ENCODE data around the gene ODF2L. TPM values are rescaled to one million over a fixed set of nuclear protein-coding genes. Genes with fewer than 3 reads are reported as not detected.

Gene ODF2L
- total and polyA plus RNA-seq, 7 experiments from 2014 or later = 22.8 to 75.3 (median 51.7) TPM

DNA sequence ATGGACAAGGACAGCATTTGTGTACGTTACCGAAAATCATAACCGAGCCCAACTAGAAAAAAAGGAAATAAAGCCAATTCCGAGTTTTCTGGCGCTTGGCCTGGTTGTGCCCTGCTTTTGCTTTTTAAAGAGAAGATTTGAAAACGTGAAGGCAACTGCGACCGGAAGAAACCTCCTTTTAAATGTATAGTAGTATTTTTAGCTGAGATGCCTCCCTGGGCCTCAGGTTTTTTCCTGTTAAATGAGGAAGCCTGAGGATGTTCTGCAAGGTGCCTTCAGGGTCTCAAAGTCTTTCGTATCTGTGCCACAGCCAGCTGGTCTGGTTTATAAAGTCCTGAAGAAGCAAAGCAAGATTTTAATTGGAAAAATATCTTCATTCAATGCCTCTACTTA is 371 bp upstream of the ODF2L start:
- H3K9me3 Mint-ChIP-seq = peaks cover 0 to under 1% (median 0%) of the 10 kb centered on the region in 11 donors
- no peak for DNase-seq
- H3K27ac ChIP-seq (ENCODE audit: low read depth, low read length) = peak overlapping the region; percentile 90

DNA sequence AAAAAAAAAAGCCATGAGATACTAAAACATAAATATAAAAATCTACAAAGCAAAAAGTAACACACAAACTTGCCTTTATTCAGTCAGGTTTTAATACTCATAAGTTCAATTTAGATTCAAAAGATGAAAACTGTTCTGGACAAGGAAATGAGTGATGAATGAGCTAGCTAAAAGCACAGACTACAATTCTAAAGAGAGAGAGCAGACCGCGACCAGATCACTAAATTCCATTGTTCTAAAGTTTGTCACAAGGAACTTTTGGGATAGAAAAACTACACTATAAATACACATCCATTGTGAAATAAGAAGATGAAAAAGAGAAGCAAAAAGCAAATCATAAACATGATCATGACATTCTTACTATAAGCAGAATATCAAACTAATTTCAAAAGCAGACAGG is 1.7 kb downstream of the ODF2L start:
- intact Hi-C loops (cut with micrococcal nuclease) = loop anchor here (5.0 to 10.0 kb wide), 3 partner anchors 1117 to 1960 kb away; partner anchors contain the start of gene BCL10 (in 1 of the 2)
- ATAC-seq (no peak), DNase-seq (no peak)
- Histone ChIP-seq H3K9me3 (ENCODE audit: control insufficient read depth in 2 of 3, low read length in 3 of 3) (no peaks in the 10 kb centered on the region), H3K4me3 (ENCODE audit: low read length) (no peak overlapping the region), H3K4me1 (ENCODE audit: control insufficient read depth in 2 of 2, insufficient read depth in 2 of 2, low read length in 2 of 2) (peaks cover 27 to 31% of the 10 kb centered on the region in 2 donors), H3K27ac (ENCODE audit: low read depth, low read length) (no peak overlapping the region), H3K36me3 (ENCODE audit: control insufficient read depth in 2 of 3, insufficient read depth in 3 of 3, low read length in 3 of 3) (peaks cover 0 to 8% (median 0%) of the 10 kb centered on the region in 3 experiments), H3K27me3 (ENCODE audit: control insufficient read depth in 2 of 2, insufficient read depth in 2 of 2, low read length in 2 of 2) (no peaks in the 10 kb centered on the region)
- peaks cover 35 to 85% (median 73%) of the 10 kb centered on the region in 7 donors for H3K4me1 Mint-ChIP-seq
- H3K27ac Mint-ChIP-seq = peak overlapping the region; percentile 23 to 99 (median 85)
- no peaks in the 10 kb centered on the region for H3K27me3 Mint-ChIP-seq
- ChIA-PET CTCF (interaction anchor here (0.6 to 1.4 kb wide), 5 partner anchors 10 to 293 kb away, joined by 3 to 4 read pairs (median 3); no protein-coding TSS in a partner anchor), POLR2A (interaction anchor here (1.0 to 1.4 kb wide), 3 partner anchors 9 to 310 kb away, joined by 3 to 7 read pairs (median 5); partner anchors contain the start of gene SH3GLB1)
- peaks cover 0 to 39% (median 0%) of the 10 kb centered on the region in 5 donors for H3K36me3 Mint-ChIP-seq
- peak overlapping the region; percentile 42 to 100 (median 80) for H3K4me3 Mint-ChIP-seq
- H3K9me3 Mint-ChIP-seq = peaks cover 0 to 8% (median 0%) of the 10 kb centered on the region in 11 donors

More for the DNA sequence above, 371 bp upstream of the ODF2L start:
- no peaks in the 10 kb centered on the region for H3K27me3 ChIP-seq (ENCODE audit: control insufficient read depth in 2 of 2, insufficient read depth in 2 of 2, low read length in 2 of 2)
- POLR2A ChIA-PET = interaction anchor here (0.6 to 2.3 kb wide), 11 partner anchors 9 to 935 kb away, joined by 3 to 21 read pairs (median 4); partner anchors contain the start of genes HS2ST1, SELENOF and SH3GLB1
- peaks cover 0 to 7% (median 0%) of the 10 kb centered on the region in 5 donors for H3K27me3 Mint-ChIP-seq
- peak overlapping the region; percentile 80 for H3K4me3 ChIP-seq (ENCODE audit: low read length)
- H3K4me3 Mint-ChIP-seq = peak overlapping the region; percentile 90 to 100 (median 98)
- CTCF ChIA-PET = interaction anchor here (0.6 to 1.6 kb wide), 8 partner anchors 8 to 1856 kb away, joined by 3 to 6 read pairs (median 4); no protein-coding TSS in a partner anchor
- intact Hi-C loops (cut with micrococcal nuclease) = loop anchor here (1.0 to 10.0 kb wide), 16 partner anchors 8 to 1962 kb away; partner anchors contain the start of genes HS2ST1 (in 2 of the 2), SELENOF (in 2 of the 2), SH3GLB1 (in 2 of the 2) and BCL10 (in 1 of the 2)
- H3K4me1 Mint-ChIP-seq = peaks cover 17 to 64% (median 52%) of the 10 kb centered on the region in 7 donors
- H3K4me1 ChIP-seq (ENCODE audit: control insufficient read depth in 2 of 2, insufficient read depth in 2 of 2, low read length in 2 of 2) = peaks cover 17 to 20% of the 10 kb centered on the region in 2 donors
- ATAC-seq = peak; percentile 26
- H3K36me3 ChIP-seq (ENCODE audit: control insufficient read depth in 2 of 3, insufficient read depth in 3 of 3, low read length in 3 of 3) = peaks cover 0 to 8% (median 0%) of the 10 kb centered on the region in 3 experiments
- H3K36me3 Mint-ChIP-seq = peaks cover 0 to 21% (median 0%) of the 10 kb centered on the region in 5 donors
- H3K9me3 ChIP-seq (ENCODE audit: control insufficient read depth in 2 of 3, low read length in 3 of 3) = no peaks in the 10 kb centered on the region
- peak overlapping the region; percentile 94 to 99 (median 98) for H3K27ac Mint-ChIP-seq

DNA sequence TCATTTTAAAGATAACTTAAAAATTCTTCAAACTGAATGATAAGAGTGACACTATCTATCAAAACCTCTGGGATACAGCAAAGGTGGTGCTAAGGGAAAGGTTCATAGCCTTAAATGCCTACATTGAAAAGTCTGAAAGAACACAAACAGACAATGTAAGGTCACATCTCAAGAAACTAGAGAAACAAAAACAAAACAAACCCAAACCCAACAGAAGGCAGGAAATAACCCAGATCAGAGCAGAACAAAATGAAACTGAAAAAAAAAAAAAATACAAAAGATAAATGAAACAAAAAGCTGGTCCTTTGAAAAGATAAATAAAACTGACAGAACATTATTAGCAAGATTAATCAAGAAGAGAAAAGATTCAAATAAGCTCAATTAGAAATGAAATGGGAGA is 6.8 kb downstream of the ODF2L start:
- Mint-ChIP-seq H3K9me3 (peaks cover 0 to 8% (median 0%) of the 10 kb centered on the region in 11 donors), H3K36me3 (peaks cover 0 to 42% (median 0%) of the 10 kb centered on the region in 5 donors), H3K27me3 (no peaks in the 10 kb centered on the region), H3K27ac (peak overlapping the region; percentile 46 to 99 (median 85)), H3K4me1 (peaks cover 24 to 59% (median 52%) of the 10 kb centered on the region in 7 donors), H3K4me3 (peak overlapping the region; percentile 26 to 80 (median 74))
- Histone ChIP-seq H3K27ac (ENCODE audit: low read depth, low read length) (peak overlapping the region; percentile 35), H3K27me3 (ENCODE audit: control insufficient read depth in 2 of 2, insufficient read depth in 2 of 2, low read length in 2 of 2) (no peaks in the 10 kb centered on the region), H3K36me3 (ENCODE audit: control insufficient read depth in 2 of 3, insufficient read depth in 3 of 3, low read length in 3 of 3) (no peaks in the 10 kb centered on the region), H3K4me1 (ENCODE audit: control insufficient read depth in 2 of 2, insufficient read depth in 2 of 2, low read length in 2 of 2) (peaks cover 13% of the 10 kb centered on the region in 2 donors), H3K9me3 (ENCODE audit: control insufficient read depth in 2 of 3, low read length in 3 of 3) (no peaks in the 10 kb centered on the region), H3K4me3 (ENCODE audit: low read length) (peak overlapping the region; percentile 21)
- ChIA-PET CTCF (interaction anchor here (0.6 to 1.0 kb wide), 4 partner anchors 9 to 1444 kb away, joined by 3 read pairs; no protein-coding TSS in a partner anchor), POLR2A (interaction anchor here (0.6 kb wide), 2 partner anchors 535 to 706 kb away, joined by 3 read pairs; no protein-coding TSS in a partner anchor)
- intact Hi-C loops (cut with micrococcal nuclease) = loop anchor here in 1 of 2 donors (5.0 kb wide), 1 partner anchor 653 kb away; no protein-coding TSS in a partner anchor
- DNase-seq (peak in 6 of 9 donors; percentile 16 to 58 (median 40)), ATAC-seq (peak; percentile 70)

- intact Hi-C loops (cut with micrococcal nuclease) = loop anchor here in 1 of 2 donors (1.0 to 5.0 kb wide), 3 partner anchors 8 to 654 kb away; partner anchors contain the start of gene ODF2L
- Mint-ChIP-seq H3K36me3 (peaks cover 0 to 41% (median 0%) of the 10 kb centered on the region in 5 donors), H3K9me3 (peaks cover 0 to 8% (median 0%) of the 10 kb centered on the region in 11 donors), H3K27me3 (no peaks in the 10 kb centered on the region), H3K4me1 (peaks cover 23 to 57% (median 49%) of the 10 kb centered on the region in 7 donors), H3K4me3 (peak overlapping the region in 4 of 10 donors; percentile 65 to 78 (median 76)), H3K27ac (peak overlapping the region in 5 of 9 donors; percentile 84 to 99 (median 92))
- H3K9me3 ChIP-seq (ENCODE audit: control insufficient read depth in 2 of 3, low read length in 3 of 3) = no peaks in the 10 kb centered on the region
- no peaks in the 10 kb centered on the region for H3K27me3 ChIP-seq (ENCODE audit: control insufficient read depth in 2 of 2, insufficient read depth in 2 of 2, low read length in 2 of 2)
- H3K27ac ChIP-seq (ENCODE audit: low read depth, low read length) = peak overlapping the region; percentile 35
- H3K4me3 ChIP-seq (ENCODE audit: low read length) = peak overlapping the region; percentile 14
- DNase-seq = no peak
- CTCF ChIA-PET = interaction anchor here (0.7 to 0.8 kb wide), 3 partner anchors 9 to 113 kb away, joined by 3 read pairs; no protein-coding TSS in a partner anchor
- POLR2A ChIA-PET = no interaction called here
- no peaks in the 10 kb centered on the region for H3K36me3 ChIP-seq (ENCODE audit: control insufficient read depth in 2 of 3, insufficient read depth in 3 of 3, low read length in 3 of 3)
- peaks cover 13% of the 10 kb centered on the region in 2 donors for H3K4me1 ChIP-seq (ENCODE audit: control insufficient read depth in 2 of 2, insufficient read depth in 2 of 2, low read length in 2 of 2)
- no peak for ATAC-seq
Observed at GRCh38 chr1:86388777-86389176, 7.3 kb downstream of the ODF2L start.

- peaks cover 13 to 18% of the 10 kb centered on the region in 2 donors for H3K4me1 ChIP-seq (ENCODE audit: control insufficient read depth in 2 of 2, insufficient read depth in 2 of 2, low read length in 2 of 2)
- H3K4me3 ChIP-seq (ENCODE audit: low read length) = no peak overlapping the region
- H3K27me3 ChIP-seq (ENCODE audit: control insufficient read depth in 2 of 2, insufficient read depth in 2 of 2, low read length in 2 of 2) = no peaks in the 10 kb centered on the region
- CTCF ChIA-PET = interaction anchor here (0.7 to 0.8 kb wide), 3 partner anchors 8 to 114 kb away, joined by 3 to 4 read pairs (median 3); partner anchors contain the start of gene ODF2L
- H3K27ac ChIP-seq (ENCODE audit: low read depth, low read length) = no peak overlapping the region
- H3K36me3 ChIP-seq (ENCODE audit: control insufficient read depth in 2 of 3, insufficient read depth in 3 of 3, low read length in 3 of 3) = no peaks in the 10 kb centered on the region
- Mint-ChIP-seq H3K36me3 (peaks cover 0 to 34% (median 0%) of the 10 kb centered on the region in 5 donors), H3K4me1 (peaks cover 23 to 53% (median 44%) of the 10 kb centered on the region in 7 donors), H3K4me3 (no peak overlapping the region), H3K27ac (peak overlapping the region in 2 of 9 donors; percentile 8 to 92), H3K27me3 (no peaks in the 10 kb centered on the region), H3K9me3 (peaks cover 0 to 8% (median 0%) of the 10 kb centered on the region in 11 donors)
- ATAC-seq (no peak), DNase-seq (no peak)
- POLR2A ChIA-PET = interaction anchor here (0.6 to 1.5 kb wide), 3 partner anchors 8 to 318 kb away, joined by 3 to 6 read pairs (median 3); partner anchors contain the start of gene ODF2L
- H3K9me3 ChIP-seq (ENCODE audit: control insufficient read depth in 2 of 3, low read length in 3 of 3) = no peaks in the 10 kb centered on the region
- intact Hi-C loops (cut with micrococcal nuclease) = loop anchor here (1.0 to 5.0 kb wide), 3 partner anchors 8 to 654 kb away; partner anchors contain the start of gene ODF2L (in 2 of the 2)
Observed at GRCh38 chr1:86387916-86388627, 8.1 kb downstream of the ODF2L start.
